Type B pancreatic cell (in vitro differentiated cells): ENCODE data around the gene ALDH1B1. TPM values are rescaled to one million over a fixed set of nuclear protein-coding genes. Genes with fewer than 3 reads are reported as not detected.

Experiments
- DNase-seq: peaks from one replicate; pipeline ENCODE4 v3.0.0; 2021; ENCODE audit warnings: mixed read lengths; ENCODE audit not compliant: unreplicated experiment; ENCODE audit errors: extremely low spot score
- H3K27ac Mint-ChIP-seq: 2 replicates; pipeline ENCODE4 v1.8.0; 2021; ENCODE audit warnings: mild to moderate bottlenecking, mixed read lengths
- H3K27me3 Mint-ChIP-seq: 2 replicates; pipeline ENCODE4 v1.8.0; 2021; ENCODE audit warnings: mixed read lengths
- H3K36me3 Mint-ChIP-seq: 2 replicates; pipeline ENCODE4 v1.8.0; 2021; ENCODE audit warnings: mixed read lengths
- H3K4me1 Mint-ChIP-seq: one replicate; pipeline ENCODE4 v1.8.0; 2021; ENCODE audit warnings: mixed read lengths; ENCODE audit not compliant: unreplicated experiment
- H3K4me3 Mint-ChIP-seq: 2 replicates; pipeline ENCODE4 v1.8.0; 2021; ENCODE audit warnings: mild to moderate bottlenecking, mixed read lengths
- H3K9me3 Mint-ChIP-seq: 2 replicates; pipeline ENCODE4 v1.8.0; 2021; ENCODE audit warnings: mixed read lengths
- total RNA-seq: library from RNA; stranded (reverse); gene quantifications from 2 replicates; pipeline ENCODE4 v1.2.1, GENCODE V29; 2021; ENCODE audit warnings: low replicate concordance
- TF ChIP-seq, protein P1 (sequence below): fragments of 200-600 bp; sonication (generic); conservative IDR thresholded peaks from 2 replicates; pipeline ENCODE4 v1.5.0; 2021; ENCODE audit warnings: antibody characterized with exemption, mild to moderate bottlenecking

Gene ALDH1B1
- total RNA-seq, 1 donor from 2014 or later: 29.1 TPM

DNA sequence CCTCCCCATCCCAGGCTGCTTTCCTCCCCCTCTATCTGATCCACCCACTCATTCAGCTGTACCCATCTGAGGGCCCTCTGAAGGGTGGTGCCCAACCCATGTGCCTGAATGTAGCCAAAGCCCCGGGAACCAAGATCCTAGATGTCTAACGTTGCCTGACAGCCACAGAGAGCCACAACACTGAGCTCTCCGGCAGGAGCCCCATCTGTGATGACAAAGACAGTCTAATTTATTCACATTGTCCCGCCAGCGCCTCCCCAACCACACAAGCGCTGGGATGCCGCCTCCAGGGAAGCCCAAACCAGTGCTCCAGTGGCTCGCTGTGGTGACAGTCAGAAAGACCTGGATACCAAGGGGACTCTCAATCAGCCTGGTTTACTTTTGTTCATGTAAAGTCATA is 23.4 kb downstream of the ALDH1B1 start:
- Mint-ChIP-seq H3K9me3 (no peaks in the 10 kb centered on the region), H3K36me3 (no peaks in the 10 kb centered on the region), H3K4me1 (peaks cover 7% of the 10 kb centered on the region), H3K27me3 (peaks cover 44% of the 10 kb centered on the region), H3K27ac (no peak overlapping the region), H3K4me3 (no peak overlapping the region)
- TF ChIP-seq, protein P1, sequence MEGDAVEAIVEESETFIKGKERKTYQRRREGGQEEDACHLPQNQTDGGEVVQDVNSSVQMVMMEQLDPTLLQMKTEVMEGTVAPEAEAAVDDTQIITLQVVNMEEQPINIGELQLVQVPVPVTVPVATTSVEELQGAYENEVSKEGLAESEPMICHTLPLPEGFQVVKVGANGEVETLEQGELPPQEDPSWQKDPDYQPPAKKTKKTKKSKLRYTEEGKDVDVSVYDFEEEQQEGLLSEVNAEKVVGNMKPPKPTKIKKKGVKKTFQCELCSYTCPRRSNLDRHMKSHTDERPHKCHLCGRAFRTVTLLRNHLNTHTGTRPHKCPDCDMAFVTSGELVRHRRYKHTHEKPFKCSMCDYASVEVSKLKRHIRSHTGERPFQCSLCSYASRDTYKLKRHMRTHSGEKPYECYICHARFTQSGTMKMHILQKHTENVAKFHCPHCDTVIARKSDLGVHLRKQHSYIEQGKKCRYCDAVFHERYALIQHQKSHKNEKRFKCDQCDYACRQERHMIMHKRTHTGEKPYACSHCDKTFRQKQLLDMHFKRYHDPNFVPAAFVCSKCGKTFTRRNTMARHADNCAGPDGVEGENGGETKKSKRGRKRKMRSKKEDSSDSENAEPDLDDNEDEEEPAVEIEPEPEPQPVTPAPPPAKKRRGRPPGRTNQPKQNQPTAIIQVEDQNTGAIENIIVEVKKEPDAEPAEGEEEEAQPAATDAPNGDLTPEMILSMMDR: no peak
- DNase-seq: no peak

DNA sequence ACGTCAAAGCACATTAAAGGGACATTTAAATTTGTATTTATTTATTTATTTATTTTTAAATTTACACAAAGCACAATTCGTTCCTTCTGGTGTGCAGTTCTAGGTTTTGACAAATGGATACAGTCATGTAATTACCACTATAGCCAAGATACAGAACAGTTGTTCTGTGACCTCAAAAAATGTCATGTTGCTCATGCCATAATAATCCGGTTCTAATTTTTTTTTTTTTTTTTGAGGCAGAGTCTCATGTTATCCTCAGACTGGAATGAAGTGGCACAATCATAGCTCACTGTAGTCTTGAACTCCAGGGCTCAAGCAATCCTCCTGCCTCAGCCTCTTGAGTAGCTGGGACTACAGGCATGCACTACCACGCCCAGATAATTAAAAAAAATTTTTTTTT is 24.0 kb downstream of the ALDH1B1 start:
- H3K27ac Mint-ChIP-seq: no peak overlapping the region
- peaks cover 44% of the 10 kb centered on the region for H3K27me3 Mint-ChIP-seq
- no peaks in the 10 kb centered on the region for H3K9me3 Mint-ChIP-seq
- no peak overlapping the region for H3K4me3 Mint-ChIP-seq
- no peak for DNase-seq
- no peaks in the 10 kb centered on the region for H3K36me3 Mint-ChIP-seq
- H3K4me1 Mint-ChIP-seq: peaks cover 13% of the 10 kb centered on the region
- TF ChIP-seq, protein P1: no peak

DNA sequence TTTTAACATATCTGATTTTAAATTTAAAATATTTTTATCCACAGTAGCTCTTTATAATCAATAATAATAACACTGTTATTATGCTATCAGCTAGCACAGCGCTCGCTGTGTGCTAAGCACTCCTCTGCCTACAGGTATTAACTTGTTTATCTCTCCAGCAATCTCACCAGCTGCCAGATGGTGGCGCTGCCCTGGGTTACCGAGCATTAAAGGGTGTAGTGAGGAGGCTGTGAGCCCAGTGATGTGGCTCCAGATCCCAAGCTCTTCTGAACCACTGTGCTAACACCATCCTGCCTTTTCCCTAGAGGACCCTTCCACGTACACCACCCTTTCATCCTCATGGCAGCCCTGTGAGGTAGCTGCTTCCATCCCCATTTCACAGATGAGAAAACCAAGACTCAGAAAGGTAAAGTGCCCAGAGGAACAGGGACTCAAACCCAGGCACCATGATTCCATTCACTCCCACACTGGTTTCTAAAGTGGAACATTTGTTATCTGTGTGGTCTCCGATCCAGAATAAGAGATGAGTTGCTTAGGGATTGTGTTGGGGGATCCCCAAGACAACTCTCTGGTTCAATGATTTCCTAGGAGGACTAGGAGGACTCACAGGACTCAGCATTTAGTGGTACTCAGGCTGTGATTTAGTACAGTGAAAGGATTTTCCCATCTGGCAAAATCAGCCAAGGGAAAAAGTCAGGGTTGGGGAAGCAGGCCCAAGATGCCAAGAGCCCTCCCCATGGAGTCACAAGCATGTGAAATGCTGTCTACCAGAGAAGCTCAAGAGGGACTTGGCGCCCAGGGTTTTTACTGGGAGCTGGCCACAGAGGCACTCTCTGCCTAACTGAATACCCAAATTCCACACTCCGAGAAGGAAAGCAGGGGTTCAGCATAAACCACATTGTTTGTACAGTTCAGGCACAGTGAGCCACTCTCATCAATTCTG is 24.8 kb downstream of the ALDH1B1 start:
- DNase-seq: no peak
- H3K27ac Mint-ChIP-seq: no peak overlapping the region

DNA sequence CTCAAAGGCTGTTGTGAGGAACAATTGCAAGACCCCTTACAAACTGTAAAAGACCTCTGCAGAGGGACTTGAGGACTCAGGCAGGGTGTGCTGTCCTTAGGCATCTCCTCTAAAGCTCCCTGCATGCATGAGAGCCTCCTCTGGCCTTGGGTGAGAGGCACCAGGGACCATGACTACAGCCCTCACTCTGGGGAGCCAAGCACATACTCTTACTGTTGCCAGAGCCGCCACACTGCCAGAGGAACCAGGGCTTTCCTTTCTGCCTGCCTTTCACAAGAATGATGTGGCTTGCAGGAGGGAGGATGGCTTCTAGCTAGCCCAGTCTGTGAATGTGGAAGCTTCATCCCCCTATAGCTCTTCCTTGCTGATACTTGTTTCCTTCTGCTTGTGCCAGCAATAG is 25.9 kb downstream of the ALDH1B1 start:
- TF ChIP-seq, protein P1: no peak
- Mint-ChIP-seq H3K36me3 (no peaks in the 10 kb centered on the region), H3K27me3 (peaks cover 61% of the 10 kb centered on the region), H3K9me3 (no peaks in the 10 kb centered on the region), H3K4me1 (peaks cover 28% of the 10 kb centered on the region), H3K27ac (no peak overlapping the region), H3K4me3 (no peak overlapping the region)
- no peak for DNase-seq

More for the DNA sequence above, 24.8 kb downstream of the ALDH1B1 start:
- H3K4me3 Mint-ChIP-seq: no peak overlapping the region
- peaks cover 52% of the 10 kb centered on the region for H3K27me3 Mint-ChIP-seq
- H3K9me3 Mint-ChIP-seq: no peaks in the 10 kb centered on the region
- H3K36me3 Mint-ChIP-seq: no peaks in the 10 kb centered on the region
- TF ChIP-seq, protein P1: peak; percentile 80
- H3K4me1 Mint-ChIP-seq: peaks cover 20% of the 10 kb centered on the region

DNA sequence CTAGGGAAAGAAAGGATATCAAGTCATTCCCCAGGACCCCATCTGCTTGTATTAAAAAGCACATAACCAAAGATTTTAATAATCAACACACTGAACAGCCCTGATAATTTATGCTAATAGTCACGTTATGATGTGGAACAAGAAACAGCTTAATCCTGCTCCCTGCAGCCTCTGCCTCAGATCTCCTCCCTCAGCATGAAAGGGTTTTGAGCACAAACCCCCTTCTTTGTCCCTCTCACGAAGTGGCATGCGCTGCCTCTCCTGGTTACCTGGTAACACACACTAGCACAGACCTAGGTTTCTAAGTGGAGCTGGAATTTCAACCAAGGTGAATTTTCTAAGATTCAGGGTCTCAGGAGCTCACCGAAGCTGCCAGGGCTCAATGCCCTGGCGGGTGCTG is 26.7 kb downstream of the ALDH1B1 start:
- peaks cover 31% of the 10 kb centered on the region for H3K4me1 Mint-ChIP-seq
- TF ChIP-seq, protein P1: no peak
- no peak for DNase-seq
- H3K9me3 Mint-ChIP-seq: no peaks in the 10 kb centered on the region
- H3K36me3 Mint-ChIP-seq: no peaks in the 10 kb centered on the region
- peaks cover 56% of the 10 kb centered on the region for H3K27me3 Mint-ChIP-seq
- peak overlapping the region; percentile 44 for H3K27ac Mint-ChIP-seq
- no peak overlapping the region for H3K4me3 Mint-ChIP-seq
